Measurements from ENCODE around the gene LHFPL4.

DNA sequence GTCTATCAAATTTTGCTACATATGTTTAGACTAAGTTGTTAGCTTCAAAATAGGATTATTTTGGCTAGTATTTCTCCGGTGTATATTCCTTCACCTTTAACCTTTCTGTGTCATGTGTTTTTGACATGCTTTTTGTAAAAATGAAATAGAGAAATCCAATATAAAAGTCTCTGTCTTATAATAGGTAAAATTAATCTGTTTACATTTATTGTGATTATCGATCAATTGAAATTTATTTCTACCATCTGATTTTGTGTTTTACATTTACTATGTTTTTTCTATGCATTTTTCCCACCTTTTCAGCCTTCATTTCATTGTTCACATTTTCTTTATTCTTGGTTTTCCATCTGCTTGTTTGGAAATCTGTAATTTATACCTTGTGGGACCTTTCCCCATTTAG lies 11.7 kb upstream of the LHFPL4 start:
- TF ChIP-seq, protein P1, sequence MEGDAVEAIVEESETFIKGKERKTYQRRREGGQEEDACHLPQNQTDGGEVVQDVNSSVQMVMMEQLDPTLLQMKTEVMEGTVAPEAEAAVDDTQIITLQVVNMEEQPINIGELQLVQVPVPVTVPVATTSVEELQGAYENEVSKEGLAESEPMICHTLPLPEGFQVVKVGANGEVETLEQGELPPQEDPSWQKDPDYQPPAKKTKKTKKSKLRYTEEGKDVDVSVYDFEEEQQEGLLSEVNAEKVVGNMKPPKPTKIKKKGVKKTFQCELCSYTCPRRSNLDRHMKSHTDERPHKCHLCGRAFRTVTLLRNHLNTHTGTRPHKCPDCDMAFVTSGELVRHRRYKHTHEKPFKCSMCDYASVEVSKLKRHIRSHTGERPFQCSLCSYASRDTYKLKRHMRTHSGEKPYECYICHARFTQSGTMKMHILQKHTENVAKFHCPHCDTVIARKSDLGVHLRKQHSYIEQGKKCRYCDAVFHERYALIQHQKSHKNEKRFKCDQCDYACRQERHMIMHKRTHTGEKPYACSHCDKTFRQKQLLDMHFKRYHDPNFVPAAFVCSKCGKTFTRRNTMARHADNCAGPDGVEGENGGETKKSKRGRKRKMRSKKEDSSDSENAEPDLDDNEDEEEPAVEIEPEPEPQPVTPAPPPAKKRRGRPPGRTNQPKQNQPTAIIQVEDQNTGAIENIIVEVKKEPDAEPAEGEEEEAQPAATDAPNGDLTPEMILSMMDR (conservative IDR thresholded peaks at IDR 0.05; ENCODE audit: low read depth, low read length) = no peak
- TF ChIP-seq CHD1 (IDR thresholded peaks at IDR 0.05; ENCODE audit: low read depth, low read length) (no peak), POLR2A (IDR thresholded peaks at IDR 0.05; ENCODE audit: low read depth, low read length) (no peak), BHLHE40 (IDR thresholded peaks at IDR 0.05; ENCODE audit: low read depth, low read length) (no peak), CEBPB (IDR thresholded peaks at IDR 0.05; ENCODE audit: low read depth, low read length) (no peak), MAFK (IDR thresholded peaks at IDR 0.05; ENCODE audit: low read depth, low read length) (no peak), NFE2L2 (IDR thresholded peaks at IDR 0.05; ENCODE audit: low read depth, low read length) (no peak), MXI1 (IDR thresholded peaks at IDR 0.05; ENCODE audit: borderline replicate concordance, low read depth, low read length) (no peak), RCOR1 (IDR thresholded peaks at IDR 0.05; ENCODE audit: insufficient replicate concordance, low read length) (no peak), SMC3 (IDR thresholded peaks at IDR 0.05; ENCODE audit: low read depth, low read length) (no peak), RAD21 (IDR thresholded peaks at IDR 0.05; ENCODE audit: low read length) (no peak)
- TF ChIP-seq, protein P2, sequence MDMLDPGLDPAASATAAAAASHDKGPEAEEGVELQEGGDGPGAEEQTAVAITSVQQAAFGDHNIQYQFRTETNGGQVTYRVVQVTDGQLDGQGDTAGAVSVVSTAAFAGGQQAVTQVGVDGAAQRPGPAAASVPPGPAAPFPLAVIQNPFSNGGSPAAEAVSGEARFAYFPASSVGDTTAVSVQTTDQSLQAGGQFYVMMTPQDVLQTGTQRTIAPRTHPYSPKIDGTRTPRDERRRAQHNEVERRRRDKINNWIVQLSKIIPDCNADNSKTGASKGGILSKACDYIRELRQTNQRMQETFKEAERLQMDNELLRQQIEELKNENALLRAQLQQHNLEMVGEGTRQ (IDR thresholded peaks at IDR 0.05; ENCODE audit: low read depth, low read length) = no peak
